Hepatocyte (in vitro differentiated cells): Measurements from ENCODE around the gene SNX2. TPM values are rescaled to one million over a fixed set of nuclear protein-coding genes. Genes with fewer than 3 reads are reported as not detected.

Experiments used
- DNase-seq: peaks from one replicate; pipeline ENCODE4 v3.0.0-alpha.2; 2016; ENCODE audit warnings: low spot score
- H2AFZ ChIP-seq: fragments of 200-600 bp; sonication (generic); 2 replicates; pipeline ENCODE4 v1.6.0; 2016; ENCODE audit warnings: antibody characterized with exemption, mild to moderate bottlenecking
- H3K27ac ChIP-seq: fragments of 200-600 bp; sonication (generic); 2 replicates; pipeline ENCODE4 v1.5.1; 2016; ENCODE audit warnings: mild to moderate bottlenecking
- H3K27me3 ChIP-seq: fragments of 200-600 bp; sonication (generic); 2 replicates; pipeline ENCODE4 v1.6.1; 2016
- H3K36me3 ChIP-seq: fragments of 200-600 bp; sonication (generic); replicated peaks from 2 replicates; pipeline ENCODE4 v1.5.1; 2016; ENCODE audit warnings: low read depth; ENCODE audit not compliant: insufficient read depth
- H3K4me1 ChIP-seq: fragments of 200-600 bp; sonication (generic); 2 replicates; pipeline ENCODE4 v1.5.1; 2016; ENCODE audit warnings: mild to moderate bottlenecking, moderate library complexity; ENCODE audit not compliant: insufficient read depth
- H3K4me2 ChIP-seq: fragments of 200-600 bp; sonication (generic); 2 replicates; pipeline ENCODE4 v1.6.0; 2016
- H3K4me3 ChIP-seq: fragments of 200-600 bp; sonication (generic); 2 replicates; pipeline ENCODE4 v1.5.1; 2016; ENCODE audit warnings: mild to moderate bottlenecking
- H3K79me2 ChIP-seq: fragments of 200-600 bp; sonication (generic); 2 replicates; pipeline ENCODE4 v1.6.0; 2017; ENCODE audit warnings: mild to moderate bottlenecking
- H3K9me2 ChIP-seq: fragments of 200-600 bp; sonication (generic); replicated peaks from 2 replicates; pipeline ENCODE4 v1.6.0; 2017; ENCODE audit warnings: mild to moderate bottlenecking; ENCODE audit not compliant: insufficient read depth
- H3K9me3 ChIP-seq: fragments of 200-600 bp; sonication (generic); 2 replicates; pipeline ENCODE4 v1.5.1; 2016; ENCODE audit warnings: low read depth, mild to moderate bottlenecking
- H4K20me1 ChIP-seq: fragments of 200-600 bp; sonication (generic); 2 replicates; pipeline ENCODE4 v1.6.0; 2016; ENCODE audit warnings: mild to moderate bottlenecking; ENCODE audit not compliant: insufficient read depth, poor library complexity, severe bottlenecking
- CTCF ChIP-seq: fragments of 200-600 bp; sonication (generic); IDR thresholded peaks from 2 replicates; pipeline ENCODE4 v1.5.1; 2016; ENCODE audit warnings: antibody characterized with exemption, mild to moderate bottlenecking; ENCODE audit not compliant: poor library complexity
- EZH2 ChIP-seq: fragments of 200-600 bp; sonication (generic); IDR thresholded peaks from 2 replicates; pipeline ENCODE4 v1.6.1; 2016; ENCODE audit warnings: antibody characterized with exemption, mild to moderate bottlenecking, borderline replicate concordance
- EZH2phosphoT487 ChIP-seq: fragments of 200-600 bp; sonication (generic); IDR thresholded peaks from one replicate; pipeline ENCODE4 v1.6.1; 2018; ENCODE audit warnings: antibody characterized with exemption, mild to moderate bottlenecking, low read depth, moderate library complexity; ENCODE audit not compliant: unreplicated experiment, severe bottlenecking
- WGBS: methylation state at CpG from one replicate; pipeline ENCODE4 v1.1.6; 2016; ENCODE audit warnings: low lambda C conversion rate; ENCODE audit errors: missing lambda C conversion rate; 5-methylcytosine and 5-hydroxymethylcytosine counted together
- polyA plus RNA-seq: library from polyadenylated mRNA; unstranded; fragments of >200 nt; fragmentation: Nextera tagmentation; extraction: Ambion mirVana; gene quantifications from 2 replicates; pipeline ENCODE4 v1.2.1, GENCODE V29; 2016
- total RNA-seq: library from RNA; depleted of rRNA; stranded (reverse); fragments of >200 nt; gene quantifications from 2 replicates; pipeline ENCODE4 v1.2.3, GENCODE V29; 2014

SNX2 gene
- total and polyA plus RNA-seq, 2 experiments from 2014 or later: 99.5 to 107 TPM

GRCh38 chr5:122780296-122780695 lies 5.4 kb downstream of the SNX2 start:
- no peak overlapping the region for H2AFZ ChIP-seq
- no peaks in the 10 kb centered on the region for H3K4me1 ChIP-seq
- H3K36me3 ChIP-seq: no peaks in the 10 kb centered on the region
- peaks cover 69% of the 10 kb centered on the region for H4K20me1 ChIP-seq
- H3K4me2 ChIP-seq: no peak overlapping the region
- DNase-seq: no peak
- no peaks in the 10 kb centered on the region for H3K27me3 ChIP-seq
- peaks cover 100% of the 10 kb centered on the region for H3K79me2 ChIP-seq
- H3K9me3 ChIP-seq: no peaks in the 10 kb centered on the region
- WGBS: 100% methylated on average over 4 of the region's 4 CpGs
- no peak overlapping the region for H3K4me3 ChIP-seq
- TF ChIP-seq CTCF (no peak), EZH2 (no peak), EZH2phosphoT487 (no peak)
- H3K9me2 ChIP-seq: no peaks in the 10 kb centered on the region
- H3K27ac ChIP-seq: no peak overlapping the region

GRCh38 chr5:122781465-122781864 lies 6.6 kb downstream of the SNX2 start:
- TF ChIP-seq EZH2 (no peak), CTCF (no peak), EZH2phosphoT487 (no peak)
- DNase-seq: no peak
- WGBS: 72% methylated on average over 1 of the region's 1 CpG
- Histone ChIP-seq H3K27ac (no peak overlapping the region), H3K4me3 (no peak overlapping the region), H3K36me3 (no peaks in the 10 kb centered on the region), H4K20me1 (peaks cover 69% of the 10 kb centered on the region), H3K9me3 (no peaks in the 10 kb centered on the region), H2AFZ (no peak overlapping the region), H3K4me1 (no peaks in the 10 kb centered on the region), H3K27me3 (no peaks in the 10 kb centered on the region), H3K4me2 (no peak overlapping the region), H3K79me2 (peaks cover 100% of the 10 kb centered on the region), H3K9me2 (no peaks in the 10 kb centered on the region)

GRCh38 chr5:122785294-122785693 lies 10.4 kb downstream of the SNX2 start:
- Histone ChIP-seq H3K4me2 (no peak overlapping the region), H2AFZ (no peak overlapping the region), H3K9me3 (peaks cover 8% of the 10 kb centered on the region), H3K4me3 (no peak overlapping the region), H3K27ac (no peak overlapping the region), H3K4me1 (no peaks in the 10 kb centered on the region), H3K79me2 (peaks cover 100% of the 10 kb centered on the region), H3K27me3 (no peaks in the 10 kb centered on the region), H4K20me1 (peaks cover 60% of the 10 kb centered on the region), H3K36me3 (no peaks in the 10 kb centered on the region), H3K9me2 (no peaks in the 10 kb centered on the region)
- DNase-seq: no peak
- TF ChIP-seq EZH2phosphoT487 (no peak), EZH2 (no peak)
- WGBS: 100% methylated on average over 1 of the region's 1 CpG

GRCh38 chr5:122788371-122788770 lies 13.5 kb downstream of the SNX2 start:
- Histone ChIP-seq H3K4me2 (no peak overlapping the region), H3K79me2 (peaks cover 100% of the 10 kb centered on the region), H3K4me1 (no peaks in the 10 kb centered on the region), H2AFZ (no peak overlapping the region), H3K9me2 (no peaks in the 10 kb centered on the region), H3K27ac (no peak overlapping the region), H4K20me1 (peaks cover 45% of the 10 kb centered on the region), H3K4me3 (no peak overlapping the region), H3K9me3 (peaks cover 8% of the 10 kb centered on the region), H3K36me3 (no peaks in the 10 kb centered on the region), H3K27me3 (no peaks in the 10 kb centered on the region)
- TF ChIP-seq EZH2: no peak
- no peak for TF ChIP-seq CTCF
- TF ChIP-seq EZH2phosphoT487: no peak
- no peak for DNase-seq
- 91% methylated on average over 1 of the region's 1 CpG for WGBS
